HPDE6-E6E7 (cell line): ENCODE measurements around the gene SIPA1L3.

Experiments used
- DNase-seq: peaks from one replicate; pipeline ENCODE4 v3.0.0; 2011; ENCODE audit warnings: missing footprints; ENCODE audit errors: extremely low spot score

SIPA1L3 gene

DNA sequence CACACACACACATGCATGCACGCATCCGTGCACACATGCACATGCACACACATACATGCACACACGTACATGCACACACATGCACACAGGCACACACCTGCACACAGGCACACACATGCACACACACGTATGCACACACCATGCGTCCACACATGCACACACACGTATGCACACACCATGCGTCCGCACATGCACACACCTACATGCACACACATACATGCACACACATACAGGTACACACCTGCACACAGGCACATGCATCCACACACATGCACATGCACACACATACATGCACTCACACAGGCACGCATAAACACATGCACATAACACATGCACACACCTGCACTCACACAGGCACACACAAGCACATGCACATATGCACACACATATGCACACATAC, 204.9 kb downstream of the SIPA1L3 start:
- DNase-seq: no peak

DNA sequence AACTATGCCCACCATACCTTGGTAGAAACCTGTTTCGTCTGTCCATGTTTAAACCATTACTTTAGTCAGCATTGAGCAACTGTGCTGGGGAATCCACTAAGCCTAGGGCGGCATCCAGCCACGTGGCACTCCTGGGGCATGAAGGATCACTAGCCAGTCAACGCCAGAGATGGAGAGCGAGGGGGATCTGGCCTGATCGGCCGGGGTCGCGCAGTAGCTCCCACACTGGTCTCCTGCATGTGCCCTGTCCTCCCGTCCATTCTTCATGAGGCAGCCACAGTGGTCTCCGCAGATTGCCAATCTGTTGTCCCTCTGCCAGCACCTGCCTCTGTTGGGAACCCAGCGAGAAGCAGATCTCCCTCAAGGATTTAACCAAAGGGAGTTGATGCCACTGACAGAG, 207.6 kb downstream of the SIPA1L3 start:
- DNase-seq: no peak

DNA sequence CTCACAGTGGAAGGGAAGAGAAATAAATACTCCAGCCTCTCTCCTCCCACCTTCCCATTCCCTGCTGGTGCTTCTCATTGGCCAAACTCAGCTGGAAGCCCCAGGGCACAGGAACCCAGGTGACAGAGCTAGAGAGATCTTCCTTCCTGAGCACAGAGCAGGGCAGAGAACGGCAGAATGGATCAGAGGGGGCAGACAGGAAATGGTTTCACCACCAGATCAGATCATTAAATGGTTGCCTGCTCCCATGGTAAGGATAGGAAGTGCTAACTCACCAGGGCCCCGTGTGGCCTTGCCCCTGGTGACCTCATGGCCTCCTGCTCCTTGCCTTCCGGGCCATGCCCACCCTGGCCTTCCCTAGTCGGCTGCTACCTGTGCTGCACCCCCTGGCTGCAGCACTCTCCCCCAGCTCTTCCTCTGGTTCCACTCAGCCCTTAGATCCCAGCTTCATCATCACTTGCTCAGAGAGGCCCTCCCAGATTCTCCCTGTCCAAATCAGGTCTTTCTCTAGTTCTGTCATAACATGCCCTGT, 208.3 kb downstream of the SIPA1L3 start:
- DNase-seq: no peak

DNA sequence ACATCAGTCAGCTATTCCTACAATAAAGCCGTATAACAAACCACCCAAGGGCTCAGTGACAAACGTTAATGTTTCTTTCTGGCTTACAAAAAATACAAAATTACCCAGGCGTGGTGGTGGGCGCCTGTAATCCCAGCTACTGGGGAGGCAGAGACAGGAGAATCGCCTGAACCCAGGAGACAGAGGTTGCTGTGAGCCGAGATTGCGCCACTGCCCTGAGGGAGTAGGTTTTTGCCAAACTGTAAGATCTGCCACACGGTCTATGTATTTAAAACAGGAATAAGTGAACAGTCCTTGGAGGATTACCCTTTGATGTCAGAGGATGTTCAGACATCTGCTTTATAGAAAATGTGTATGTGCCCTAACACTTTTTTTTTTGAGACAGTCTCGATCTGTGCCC, 211.2 kb downstream of the SIPA1L3 start:
- DNase-seq: no peak

DNA sequence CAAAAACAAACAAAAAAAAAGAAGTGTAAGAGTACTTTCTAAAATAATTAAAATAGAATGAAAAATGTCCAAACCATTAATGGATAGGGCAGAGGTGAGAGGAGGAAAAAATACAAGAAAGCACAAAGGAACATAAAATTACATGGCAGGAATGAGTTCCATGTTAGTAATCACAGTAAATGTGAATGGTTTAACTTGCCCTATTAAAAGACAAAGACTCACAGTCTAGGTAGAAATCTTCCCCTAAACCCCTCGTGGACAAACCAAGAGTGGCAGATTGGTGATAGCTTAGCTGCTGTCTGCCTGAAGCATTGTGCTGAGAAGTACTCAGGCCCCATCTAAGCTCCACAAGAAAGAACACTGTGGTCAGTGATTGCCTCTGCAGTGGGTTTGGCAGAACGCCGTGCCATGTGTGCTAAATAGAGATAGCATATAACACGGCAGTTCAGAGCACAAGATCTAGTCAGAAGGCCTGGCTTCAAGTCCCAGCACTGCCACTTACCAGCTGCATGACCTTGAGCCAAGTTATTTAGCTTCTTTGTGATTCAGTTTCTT, 213.5 kb downstream of the SIPA1L3 start:
- no peak for DNase-seq

DNA sequence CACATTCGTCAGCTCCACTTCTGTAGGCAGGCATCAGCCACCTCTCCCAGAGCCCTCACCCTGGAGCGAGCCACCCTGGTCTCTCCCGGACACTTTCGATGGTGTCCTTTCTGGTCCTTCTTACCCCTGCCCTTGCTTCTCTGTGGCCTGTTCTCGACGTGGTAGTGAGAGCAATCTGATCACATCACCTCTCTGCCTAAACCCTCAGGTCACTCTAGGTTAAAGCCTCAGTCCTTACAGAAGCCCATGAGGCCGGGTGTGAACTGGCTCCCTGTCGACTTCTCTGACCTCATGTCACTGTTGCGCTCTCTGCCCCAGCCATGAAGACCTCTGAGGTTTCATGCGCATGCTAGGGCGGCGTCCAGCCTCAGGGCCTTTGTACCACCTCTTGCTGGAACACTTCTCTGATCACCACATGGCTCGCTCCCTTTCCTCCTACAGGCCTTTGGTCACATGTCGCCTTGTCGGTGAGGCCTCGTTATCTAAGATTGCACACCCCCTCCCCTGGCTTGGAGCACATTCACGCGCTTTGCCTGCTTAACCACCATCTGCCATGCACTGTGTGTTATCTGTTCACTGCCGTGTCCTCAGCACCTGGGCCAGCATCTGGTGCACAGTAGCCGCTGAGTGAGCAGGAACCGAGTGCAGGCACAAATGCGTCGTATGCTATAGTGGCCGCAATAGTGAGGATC, 215.5 kb downstream of the SIPA1L3 start:
- DNase-seq: no peak

DNA sequence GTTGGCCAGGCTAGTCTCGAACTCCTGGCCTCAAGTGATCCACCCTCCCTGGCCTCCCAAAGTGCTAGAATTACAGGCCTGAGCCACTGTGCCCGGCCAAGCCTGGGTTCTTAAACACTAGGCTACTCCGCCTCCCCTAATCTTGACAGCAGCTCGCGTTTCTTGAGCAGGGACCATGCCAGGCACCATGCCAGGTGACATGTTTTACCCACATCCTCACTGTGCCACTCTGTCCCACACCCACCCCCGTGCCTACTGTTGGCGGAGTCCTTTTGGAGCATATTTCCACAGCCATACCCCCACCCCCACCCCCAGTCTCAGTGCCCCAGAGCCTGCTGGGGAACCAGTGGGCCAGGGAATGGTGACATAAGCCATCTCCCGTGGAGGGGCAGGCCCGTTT, 218.2 kb downstream of the SIPA1L3 start:
- DNase-seq: no peak

DNA sequence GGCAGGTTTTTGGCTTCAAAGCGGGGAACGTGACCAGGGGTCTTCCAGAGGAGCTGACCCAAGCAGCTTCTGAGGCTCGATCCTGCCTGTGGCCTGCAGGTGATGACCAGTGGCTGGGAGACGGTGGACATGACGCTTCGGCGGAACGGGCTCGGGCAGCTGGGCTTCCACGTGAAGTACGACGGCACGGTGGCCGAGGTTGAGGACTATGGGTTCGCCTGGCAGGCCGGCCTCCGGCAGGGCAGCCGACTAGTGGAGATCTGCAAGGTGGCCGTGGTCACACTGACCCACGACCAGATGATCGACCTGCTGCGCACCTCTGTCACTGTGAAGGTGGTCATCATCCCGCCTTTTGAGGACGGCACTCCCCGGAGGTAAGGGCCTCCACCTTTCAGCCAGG, 223.4 kb downstream of the SIPA1L3 start:
- DNase-seq: no peak

DNA sequence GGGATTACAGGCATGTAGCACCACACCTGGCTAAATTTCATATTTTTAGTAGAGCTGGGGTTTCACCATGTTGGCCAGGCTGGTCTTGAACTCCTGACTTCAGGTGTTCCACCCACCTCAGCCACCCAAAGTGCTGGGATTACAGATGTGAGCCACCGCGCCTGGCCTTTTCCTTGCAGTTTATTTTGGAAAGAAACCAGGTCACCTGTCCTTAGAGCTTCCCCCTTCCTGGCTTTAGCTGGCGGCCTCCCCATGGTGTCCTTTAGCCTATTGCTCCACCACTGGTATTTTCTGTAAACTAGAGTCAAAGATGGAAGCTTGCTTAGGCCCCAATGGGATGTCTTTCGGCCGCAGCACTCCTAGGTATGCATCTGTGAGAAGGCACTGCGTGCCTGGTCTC, 225.8 kb downstream of the SIPA1L3 start:
- no peak for DNase-seq

DNA sequence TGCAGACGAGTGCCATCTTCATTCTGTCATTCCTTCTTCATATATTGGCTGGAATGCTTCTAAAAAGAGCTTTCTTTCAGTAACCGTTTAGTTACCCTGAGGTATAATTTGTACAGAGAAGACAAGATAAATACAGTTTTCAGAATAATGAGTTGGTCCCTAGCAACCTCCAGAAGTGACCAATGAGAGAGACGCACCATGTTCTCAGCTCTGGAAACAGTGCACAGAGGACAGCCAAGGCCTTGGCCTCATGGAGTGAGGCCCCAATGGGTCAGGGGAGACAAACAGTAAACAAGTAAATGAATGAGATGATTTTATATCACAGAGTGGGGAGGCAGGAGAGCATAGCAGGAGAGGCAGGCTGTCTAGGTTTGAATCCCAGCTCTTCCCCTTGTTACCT, 226.3 kb downstream of the SIPA1L3 start:
- no peak for DNase-seq

DNA sequence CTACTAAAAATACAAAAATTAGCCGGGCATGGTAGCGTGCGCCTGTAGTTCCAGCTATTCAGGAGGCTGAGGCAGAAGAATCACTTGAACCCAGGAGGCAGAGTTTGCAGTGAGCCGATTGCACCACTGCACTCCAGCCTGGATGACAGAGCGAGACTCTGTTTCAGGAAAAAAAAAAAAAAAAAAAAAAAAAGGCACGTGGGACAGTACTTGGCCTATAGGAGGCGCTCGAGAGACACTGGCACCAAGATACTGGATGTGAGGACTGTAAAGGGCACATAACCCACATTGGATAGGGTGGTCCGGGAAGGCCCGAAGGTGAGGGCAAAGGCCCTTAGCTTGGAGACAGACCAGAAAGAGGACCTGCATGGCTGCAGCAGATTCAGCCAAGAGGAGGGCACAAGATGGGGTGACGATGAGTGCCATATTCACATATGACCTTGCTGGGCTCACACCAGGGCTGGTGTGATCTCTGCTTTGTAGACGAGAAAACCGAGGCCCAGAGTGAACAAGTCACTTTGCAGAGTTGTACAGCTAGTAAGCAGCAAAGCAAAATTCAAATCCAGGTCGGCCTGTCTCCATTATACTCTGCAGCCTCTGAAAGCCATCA, 227.6 kb downstream of the SIPA1L3 start:
- peak; percentile 23 for DNase-seq

DNA sequence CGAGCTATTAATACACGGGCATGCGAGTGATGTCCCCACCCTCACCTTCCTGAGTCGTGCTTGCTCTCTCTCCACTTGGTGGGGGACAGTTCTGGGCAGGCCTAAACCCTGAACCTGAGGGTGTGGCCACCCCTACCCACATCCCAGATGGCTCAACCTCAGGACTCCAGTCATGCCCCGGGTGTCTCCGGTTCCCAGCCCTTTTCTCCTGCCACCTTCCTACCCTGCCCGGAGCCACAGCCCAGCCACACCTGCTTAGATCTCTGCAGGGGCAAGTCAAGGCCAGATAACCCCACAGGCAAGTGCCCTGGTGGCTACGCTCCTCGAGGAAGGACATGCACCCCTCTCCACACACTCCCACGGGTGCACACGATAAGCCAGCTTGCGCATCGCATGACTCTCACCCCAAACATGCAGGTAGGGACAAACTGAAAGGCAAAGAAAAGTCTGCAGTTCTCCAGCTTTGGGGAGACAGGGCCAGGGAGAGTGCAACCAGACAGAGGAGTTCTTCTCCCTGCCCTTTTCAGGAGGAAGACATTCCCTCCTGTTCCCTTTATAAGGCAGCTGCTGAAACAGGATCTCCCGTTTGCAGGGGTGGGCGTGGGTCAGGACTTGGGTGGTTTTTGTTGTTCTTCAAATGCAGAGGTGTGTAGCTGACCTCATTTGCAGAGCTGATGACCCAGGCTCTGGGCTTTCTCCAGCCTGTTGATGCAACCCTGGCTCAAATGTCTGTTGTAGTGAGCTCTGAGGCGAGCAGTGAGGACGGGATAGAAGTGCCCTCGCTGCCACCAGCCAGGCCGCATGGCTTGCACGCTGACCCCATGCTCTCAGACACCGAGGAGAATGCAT, 228.4 kb downstream of the SIPA1L3 start:
- peak; percentile 58 for DNase-seq

DNA sequence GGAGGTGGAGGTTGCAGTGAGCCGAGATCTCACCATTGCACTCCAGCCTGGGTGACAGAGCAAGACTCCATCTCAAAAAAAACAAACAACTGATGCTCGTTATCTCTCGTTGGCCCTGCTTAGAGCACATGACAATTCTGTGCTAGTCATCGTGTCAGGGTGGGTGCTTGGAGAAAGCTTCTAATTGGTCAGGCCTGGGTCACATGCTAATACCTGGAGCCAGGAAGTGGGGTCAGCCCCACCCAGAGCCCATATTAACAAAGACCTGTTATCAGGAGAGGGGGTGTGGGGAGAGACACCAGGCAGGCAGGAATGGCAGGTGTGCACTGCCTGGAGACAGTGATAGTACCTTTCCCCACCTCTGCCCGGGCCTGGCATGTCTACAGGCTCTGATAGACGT, 232.1 kb downstream of the SIPA1L3 start:
- no peak for DNase-seq

DNA sequence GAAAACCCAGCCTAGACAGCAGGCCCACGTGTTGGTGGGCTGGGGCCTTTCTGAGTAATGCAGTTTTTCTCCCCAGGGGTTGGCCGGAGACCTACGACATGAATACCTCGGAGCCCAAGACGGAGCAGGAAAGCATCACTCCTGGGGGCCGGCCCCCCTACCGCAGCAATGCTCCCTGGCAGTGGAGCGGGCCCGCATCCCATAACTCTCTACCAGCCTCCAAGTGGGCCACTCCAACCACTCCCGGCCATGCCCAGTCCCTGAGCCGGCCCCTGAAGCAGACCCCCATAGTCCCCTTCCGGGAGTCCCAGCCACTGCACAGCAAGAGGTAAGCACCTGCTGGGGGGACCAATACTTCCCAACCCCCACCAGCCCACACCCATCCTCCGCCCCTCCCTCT, 234.1 kb downstream of the SIPA1L3 start:
- DNase-seq: no peak

DNA sequence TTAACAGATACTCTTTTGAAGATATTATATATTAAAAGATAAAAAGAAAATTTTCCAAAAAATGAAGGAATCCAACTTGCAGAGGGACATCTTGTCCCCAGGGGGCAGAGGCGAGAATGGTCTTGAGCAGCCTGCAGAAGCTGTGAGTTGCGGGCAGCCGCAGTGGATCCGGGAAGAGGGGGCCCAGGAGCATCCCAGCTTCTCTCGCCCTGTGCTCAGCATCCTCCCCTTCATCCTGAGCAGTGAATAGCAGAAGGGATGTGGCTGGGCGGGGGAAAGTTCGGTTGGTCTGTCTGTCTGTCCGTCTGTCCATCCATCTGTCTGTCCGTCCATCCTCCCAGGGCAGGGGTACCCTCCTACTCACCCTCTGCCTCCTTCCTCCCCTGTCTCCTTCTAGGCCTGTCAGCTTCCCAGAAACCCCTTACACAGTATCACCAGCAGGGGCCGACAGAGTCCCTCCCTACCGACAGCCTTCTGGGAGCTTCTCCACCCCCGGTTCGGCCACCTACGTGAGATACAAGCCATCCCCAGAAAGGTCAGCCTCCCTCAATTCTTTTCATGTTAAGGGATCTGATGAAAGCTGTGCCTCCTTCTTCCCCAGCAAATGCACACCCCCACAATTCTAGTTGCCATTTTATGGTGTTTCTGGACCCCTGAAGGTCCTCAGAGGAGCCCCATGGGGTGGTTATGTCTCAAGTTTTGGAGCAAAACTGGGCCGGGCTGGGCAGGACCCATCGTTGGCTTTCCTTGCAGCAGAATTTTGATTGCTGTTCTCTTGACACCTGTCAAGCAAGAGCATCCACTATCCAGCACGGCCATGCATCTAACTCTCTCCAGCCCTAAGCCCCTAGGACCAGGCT, 235.4 kb downstream of the SIPA1L3 start:
- DNase-seq: peak; percentile 59

DNA sequence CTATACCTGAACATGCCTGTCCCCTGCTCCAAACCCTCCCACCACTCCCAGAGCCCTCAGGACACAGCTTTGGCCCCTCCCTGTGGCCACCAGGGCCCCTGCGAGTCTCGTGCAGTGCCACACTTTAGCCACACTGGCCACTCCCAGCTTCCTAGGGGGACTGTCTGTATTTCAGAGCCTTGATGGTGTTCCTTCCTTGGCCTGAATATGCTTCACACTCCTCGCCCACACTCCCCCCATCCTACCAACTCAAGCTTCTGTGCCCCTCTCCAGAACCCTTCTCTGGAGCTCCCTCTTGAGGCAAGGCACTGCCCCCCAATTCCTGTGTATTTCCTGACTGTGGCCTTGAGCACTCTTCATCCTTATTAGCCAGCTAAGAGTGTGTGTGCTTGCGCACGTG, 236.8 kb downstream of the SIPA1L3 start:
- DNase-seq: no peak

DNA sequence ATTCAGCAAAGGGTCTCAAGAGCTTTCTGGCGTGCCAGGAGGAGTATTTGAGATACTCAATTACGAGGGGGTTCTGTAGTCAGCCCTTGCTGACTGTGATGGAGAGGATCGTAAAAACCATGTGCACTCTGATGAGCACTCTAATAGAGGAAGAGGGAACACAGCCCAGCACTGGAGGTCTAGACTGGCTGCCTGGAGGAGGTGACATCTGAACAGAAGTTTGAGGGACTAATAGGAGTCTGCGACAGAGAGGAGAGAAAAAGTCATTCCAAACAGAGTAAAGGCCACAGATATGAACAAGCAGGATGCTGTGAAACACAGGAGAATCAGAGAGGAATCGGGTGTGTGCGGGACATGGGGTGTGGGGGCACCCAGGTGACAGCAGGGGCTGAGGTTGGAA, 237.7 kb downstream of the SIPA1L3 start:
- no peak for DNase-seq

DNA sequence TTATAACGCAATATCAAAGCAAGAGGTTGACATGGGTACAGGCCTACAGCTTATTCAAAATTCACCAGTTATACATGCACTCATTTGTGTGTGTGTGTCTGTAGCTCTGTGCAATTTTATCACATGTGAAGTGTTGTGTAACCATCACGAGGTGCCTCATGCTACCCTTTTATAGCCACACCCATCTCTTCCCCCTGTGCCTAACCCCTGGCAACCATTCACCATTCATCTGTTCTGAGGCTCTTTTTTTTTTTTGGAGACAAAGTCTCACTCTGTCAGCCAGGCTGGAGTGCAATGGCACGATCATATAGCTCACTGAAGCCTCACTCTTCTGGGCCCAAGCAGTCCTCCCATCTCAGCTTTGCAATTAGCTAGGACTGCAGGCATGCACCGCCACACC, 238.6 kb downstream of the SIPA1L3 start:
- no peak for DNase-seq

DNA sequence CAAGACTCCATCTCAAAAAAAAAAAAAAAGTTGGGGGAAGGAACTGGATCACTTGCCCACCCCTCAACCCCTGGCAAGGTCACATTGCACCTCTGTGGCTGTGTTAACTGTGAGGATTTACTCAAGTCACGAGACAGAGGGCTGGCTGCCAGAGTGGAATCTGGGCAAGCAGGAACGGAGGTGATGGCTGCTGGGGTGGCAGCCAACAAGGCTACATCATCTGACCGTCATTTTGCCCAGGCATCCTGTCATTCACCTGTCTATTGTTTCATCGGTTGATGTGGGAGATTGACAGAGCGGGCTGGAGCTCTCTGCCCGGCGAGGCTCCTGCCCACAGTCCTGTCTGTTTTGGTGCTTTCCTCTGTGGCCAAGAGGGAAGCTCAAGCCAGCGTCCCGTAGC, 241.3 kb downstream of the SIPA1L3 start:
- DNase-seq: no peak

DNA sequence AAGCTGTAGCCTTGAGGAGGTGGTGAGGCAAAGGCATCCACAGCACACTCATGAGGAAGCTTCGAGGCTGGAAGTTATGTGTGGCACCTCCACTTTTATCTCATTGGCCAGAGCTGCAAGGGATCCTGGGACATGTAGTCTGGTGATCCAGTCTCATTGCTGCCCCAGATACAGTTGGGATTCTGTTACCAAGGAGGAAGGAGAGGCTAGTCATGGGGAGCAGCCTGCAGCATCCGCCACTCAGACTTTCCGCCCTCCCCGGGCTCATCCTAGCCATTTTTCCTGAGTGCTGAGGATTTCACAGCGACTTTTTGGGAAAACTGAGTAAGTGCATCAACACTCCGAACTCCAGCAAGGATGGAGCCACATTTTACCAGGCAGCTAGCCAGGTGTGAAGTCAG, 242.7 kb downstream of the SIPA1L3 start:
- DNase-seq: no peak

DNA sequence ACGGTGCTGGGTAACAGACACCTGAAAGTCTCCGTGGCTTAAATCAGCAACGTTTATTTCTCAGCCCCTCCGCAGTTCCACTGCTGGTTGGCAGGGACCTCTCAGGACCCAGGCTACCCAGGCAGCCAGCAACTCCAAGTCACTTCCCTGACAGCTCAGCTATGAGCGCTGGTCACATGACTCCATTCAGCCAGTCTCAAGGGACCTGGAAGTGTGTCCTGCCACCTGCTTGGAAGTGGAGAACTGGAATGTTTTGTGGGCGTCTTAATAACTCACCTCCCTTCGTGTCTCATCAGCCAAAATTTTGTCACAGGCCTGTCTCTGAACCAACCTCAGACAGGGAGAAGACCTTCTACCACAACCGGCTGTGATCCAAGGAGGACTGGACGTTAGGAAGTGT, 244.2 kb downstream of the SIPA1L3 start:
- no peak for DNase-seq
